ENCODE data around the gene PGM2L1.
"Not testable (repeated sequence)": the region's sequence is repeated elsewhere in the genome, so short reads cannot be mapped to it uniquely, and the experiment has no call there.

The PGM2L1 gene

GRCh38 chr11:74417860-74418508 is 19.8 kb upstream of the PGM2L1 start:
- TF ChIP-seq POLR2A (IDR thresholded peaks at IDR 0.05; ENCODE audit: low read length) (no peak), GATA1 (IDR thresholded peaks at IDR 0.05; ENCODE audit: low read depth, low read length) (no peak)
- DNase-seq = no peak

- TF ChIP-seq POLR2A (IDR thresholded peaks at IDR 0.05; ENCODE audit: low read length) (no peak), GATA1 (IDR thresholded peaks at IDR 0.05; ENCODE audit: low read depth, low read length) (no peak)
- DNase-seq = no peak
These were observed 19.2 kb upstream of the PGM2L1 start for GRCh38 chr11:74417379-74417804.

GRCh38 chr11:74416974-74417373 is 18.7 kb upstream of the PGM2L1 start:
- DNase-seq = not testable (repeated sequence)

- DNase-seq = no peak
- TF ChIP-seq GATA1 (IDR thresholded peaks at IDR 0.05; ENCODE audit: low read depth, low read length) (no peak), POLR2A (IDR thresholded peaks at IDR 0.05; ENCODE audit: low read length) (no peak)
These were observed 14.6 kb upstream of the PGM2L1 start for GRCh38 chr11:74412733-74413359.

GRCh38 chr11:74412321-74412720 is 14.1 kb upstream of the PGM2L1 start:
- TF ChIP-seq GATA1 (IDR thresholded peaks at IDR 0.05; ENCODE audit: low read depth, low read length) (no peak), POLR2A (IDR thresholded peaks at IDR 0.05; ENCODE audit: low read length) (no peak)

GRCh38 chr11:74409633-74410032 is 11.4 kb upstream of the PGM2L1 start:
- no peak for TF ChIP-seq POLR2A (IDR thresholded peaks at IDR 0.05; ENCODE audit: low read length)
- TF ChIP-seq GATA1 (IDR thresholded peaks at IDR 0.05; ENCODE audit: low read depth, low read length) = no peak

More at GRCh38 chr11:74412321-74412720, 14.1 kb upstream of the PGM2L1 start:
- no peak for DNase-seq

GRCh38 chr11:74403607-74404321 is 5.5 kb upstream of the PGM2L1 start:
- no peak for DNase-seq
- TF ChIP-seq POLR2A (IDR thresholded peaks at IDR 0.05; ENCODE audit: low read length) (no peak), GATA1 (IDR thresholded peaks at IDR 0.05; ENCODE audit: low read depth, low read length) (no peak)

More at GRCh38 chr11:74409633-74410032, 11.4 kb upstream of the PGM2L1 start:
- DNase-seq = no peak

- TF ChIP-seq GATA1 (IDR thresholded peaks at IDR 0.05; ENCODE audit: low read depth, low read length) (no peak), POLR2A (IDR thresholded peaks at IDR 0.05; ENCODE audit: low read length) (no peak)
These were observed 2.4 kb upstream of the PGM2L1 start for GRCh38 chr11:74400606-74401005.

GRCh38 chr11:74397501-74398243 is 561 bp downstream of the PGM2L1 start:
- no peak for TF ChIP-seq GATA1 (IDR thresholded peaks at IDR 0.05; ENCODE audit: low read depth, low read length)
- TF ChIP-seq POLR2A (IDR thresholded peaks at IDR 0.05; ENCODE audit: low read length) = no peak
- peak; percentile 55 to 64 for DNase-seq

More at GRCh38 chr11:74400606-74401005, 2.4 kb upstream of the PGM2L1 start:
- DNase-seq = no peak

GRCh38 chr11:74392256-74392655 is 6.0 kb downstream of the PGM2L1 start:
- TF ChIP-seq POLR2A (IDR thresholded peaks at IDR 0.05; ENCODE audit: low read length) = no peak
- TF ChIP-seq GATA1 (IDR thresholded peaks at IDR 0.05; ENCODE audit: low read depth, low read length) = no peak

GRCh38 chr11:74391193-74391592 is 7.0 kb downstream of the PGM2L1 start:
- DNase-seq = no peak

More at GRCh38 chr11:74392256-74392655, 6.0 kb downstream of the PGM2L1 start:
- no peak for DNase-seq

GRCh38 chr11:74390697-74391096 is 7.5 kb downstream of the PGM2L1 start:
- no peak for TF ChIP-seq POLR2A (IDR thresholded peaks at IDR 0.05; ENCODE audit: low read length)
- no peak for TF ChIP-seq GATA1 (IDR thresholded peaks at IDR 0.05; ENCODE audit: low read depth, low read length)
- no peak for DNase-seq

More at GRCh38 chr11:74391193-74391592, 7.0 kb downstream of the PGM2L1 start:
- TF ChIP-seq POLR2A (IDR thresholded peaks at IDR 0.05; ENCODE audit: low read length) (no peak), GATA1 (IDR thresholded peaks at IDR 0.05; ENCODE audit: low read depth, low read length) (no peak)

- DNase-seq = peak; percentile 69 to 83
- TF ChIP-seq POLR2A (IDR thresholded peaks at IDR 0.05; ENCODE audit: low read length) = no peak
- TF ChIP-seq GATA1 (IDR thresholded peaks at IDR 0.05; ENCODE audit: low read depth, low read length) = no peak
These were observed 9.4 kb downstream of the PGM2L1 start for GRCh38 chr11:74388678-74389327.

All from erythroblast (primary cell).